ENCODE results near the gene ROBO1.

DNA sequence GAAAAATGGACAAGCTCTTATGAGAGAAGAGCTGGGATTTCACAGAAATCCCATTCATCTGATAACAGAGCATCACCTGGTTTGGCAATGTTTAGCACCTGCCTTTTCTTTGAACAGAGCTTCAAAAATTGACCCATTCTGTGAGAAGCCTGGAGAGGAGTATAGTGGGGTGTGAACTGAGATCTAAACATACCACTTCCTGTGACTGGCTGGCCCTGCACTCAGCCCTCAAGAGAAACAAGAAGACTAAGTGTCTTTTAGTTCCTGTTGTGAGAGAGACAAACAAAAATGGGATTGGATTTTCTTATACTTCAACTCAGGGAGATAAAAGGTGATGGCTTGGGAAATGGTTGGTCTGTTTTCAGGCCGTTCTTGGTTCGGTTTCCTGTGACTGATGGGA lies 1060.2 kb downstream of the ROBO1 start:
- no peak for TF ChIP-seq EZH2phosphoT487 (IDR thresholded peaks at IDR 0.05; ENCODE audit: insufficient read depth, low read depth)
- no peak for TF ChIP-seq EZH2 (IDR thresholded peaks at IDR 0.05; ENCODE audit: insufficient read depth, poor library complexity, severe bottlenecking)
